Stomach (tissue), 9 donors: ENCODE measurements around the gene OGFOD1. TPM values are rescaled to one million over a fixed set of nuclear protein-coding genes. Genes with fewer than 3 reads are reported as not detected.

Experiments
- DNase-seq, 2 donors: peaks; one replicate each; pipeline versions ENCODE4 v3.0.0 to v3.0.0-alpha.2; 2013 to 2019
- H3K27ac ChIP-seq, 5 donors: fragments of 200-600 bp in 4 of 5; sonication (generic) in 4 of 5; one replicate each; pipeline ENCODE4 v1.5.1; 2013 to 2019; ENCODE audit warnings: mild to moderate bottlenecking in 1 of 5, moderate library complexity in 1 of 5
- H3K27me3 ChIP-seq, 3 donors: fragments of 200-600 bp; sonication (generic); one replicate each; pipeline ENCODE4 v1.5.1; 2017 to 2019; ENCODE audit warnings: mixed run types in 1 of 3
- H3K36me3 ChIP-seq, 4 donors: fragments of 200-600 bp; sonication (generic); 1 replicate in 3 of 4; 2 replicates in 1 of 4; pipeline ENCODE4 v1.5.1; 2016 to 2019
- H3K4me1 ChIP-seq, 4 donors: fragments of 200-600 bp; sonication (generic); one replicate each; pipeline ENCODE4 v1.5.1; 2016 to 2019
- H3K4me3 ChIP-seq, 4 donors: fragments of 200-600 bp; sonication (generic) in 3 of 4; one replicate each; pipeline ENCODE4 v1.5.1; 2016 to 2019; ENCODE audit warnings: mild to moderate bottlenecking in 1 of 4
- H3K9me3 ChIP-seq, 4 donors: fragments of 200-600 bp; sonication (generic); one replicate each; pipeline ENCODE4 v1.5.1; 2016 to 2019
- EP300 ChIP-seq: sonication (generic); formaldehyde crosslinking; IDR thresholded peaks from one replicate; pipeline ENCODE4 v1.6.1; 2017; ENCODE audit warnings: antibody characterized with exemption
- POLR2A ChIP-seq, 4 donors: fragments of 450-650 bp; IDR thresholded peaks; one replicate each; pipeline ENCODE4 v1.6.1; 2016; ENCODE audit warnings: antibody characterized with exemption in 4 of 4, control low read depth in 2 of 4, mild to moderate bottlenecking in 1 of 4, moderate library complexity in 1 of 4
- POLR2AphosphoS5 ChIP-seq, 3 donors: sonication (generic); formaldehyde crosslinking; IDR thresholded peaks; one replicate each; pipeline ENCODE4 v1.6.1; 2016; ENCODE audit warnings: antibody characterized with exemption in 3 of 3
- WGBS, 5 donors: extraction: QIAGEN DNeasy Blood & Tissue Kit in 3 of 5; methylation state at CpG; one replicate each; pipeline versions ENCODE4 v1.1.5 to v1.1.7; 2013 to 2018; 5-methylcytosine and 5-hydroxymethylcytosine counted together
- intact Hi-C: fragments of 100-400 bp; cut with DNase I; formaldehyde crosslinking; loops from one replicate; pipeline ENCODE4 v1.15.1; 2023; ENCODE audit warnings: low total_unique reads
- polyA plus RNA-seq, 3 donors: library from polyadenylated mRNA; stranded (reverse); fragments of 200-250 nt; gene quantifications; one replicate each; pipeline ENCODE4 v1.2.3, GENCODE V29; 2013
- total RNA-seq, 5 donors: library from RNA; depleted of rRNA; stranded (reverse); fragments of >200 nt; gene quantifications; one replicate each; pipeline versions ENCODE4 v1.1.0 to v1.2.3, GENCODE V29; 2014 to 2016
- TF ChIP-seq, protein P1 (sequence below), 7 experiments: fragments of 450-650 bp in 4 of 7; fragments of 200-600 bp in 3 of 7; sonication (generic) in 3 of 7; IDR thresholded peaks; one replicate each; pipeline ENCODE4 v1.5.1; 2016 to 2019; ENCODE audit warnings: antibody characterized with exemption in 7 of 7, control low read depth in 2 of 7, mild to moderate bottlenecking in 1 of 7
- donor health status: healthy with polysubstance abuse.
- donor health status: Bipolar disorder and iron deficiency.
- donor health status: healthy.

OGFOD1 gene
- total and polyA plus RNA-seq, 8 donors = 8.4 to 167 (median 25.6) TPM

DNA sequence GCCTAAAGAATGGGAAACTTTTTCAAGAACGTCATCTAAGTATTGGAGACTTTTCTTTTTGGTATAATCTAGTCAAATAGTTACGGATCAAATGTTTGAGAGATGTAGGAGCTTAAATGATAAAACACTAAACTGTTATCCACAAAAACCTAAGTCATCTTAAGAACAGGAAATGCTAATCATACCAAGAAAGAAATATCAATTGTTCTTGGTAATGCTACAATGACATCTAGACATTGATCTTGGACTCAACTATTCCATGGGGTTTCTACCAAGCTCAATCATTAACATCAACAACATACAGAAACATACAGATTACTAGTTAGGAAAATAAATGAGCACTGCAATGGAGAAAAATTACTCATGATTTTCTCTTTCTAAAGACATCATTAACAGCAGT is 4.1 kb upstream of the OGFOD1 start:
- no peak for DNase-seq
- no peaks in the 10 kb centered on the region for H3K27me3 ChIP-seq
- 50 to 84% (median 69%) methylated on average over 2 of the region's 2 CpGs for WGBS, 5 donors
- no peak overlapping the region for H3K4me3 ChIP-seq
- H3K27ac ChIP-seq = no peak overlapping the region
- H3K36me3 ChIP-seq = peaks cover 10 to 53% (median 49%) of the 10 kb centered on the region in 4 donors
- intact Hi-C loops = no loop called here
- H3K4me1 ChIP-seq = peaks cover 23 to 39% (median 29%) of the 10 kb centered on the region in 4 donors
- H3K9me3 ChIP-seq = no peaks in the 10 kb centered on the region
- TF ChIP-seq POLR2A (IDR thresholded peaks at IDR 0.05) (no peak), EP300 (no peak), POLR2AphosphoS5 (IDR thresholded peaks at IDR 0.05) (no peak)
- TF ChIP-seq, protein P1, sequence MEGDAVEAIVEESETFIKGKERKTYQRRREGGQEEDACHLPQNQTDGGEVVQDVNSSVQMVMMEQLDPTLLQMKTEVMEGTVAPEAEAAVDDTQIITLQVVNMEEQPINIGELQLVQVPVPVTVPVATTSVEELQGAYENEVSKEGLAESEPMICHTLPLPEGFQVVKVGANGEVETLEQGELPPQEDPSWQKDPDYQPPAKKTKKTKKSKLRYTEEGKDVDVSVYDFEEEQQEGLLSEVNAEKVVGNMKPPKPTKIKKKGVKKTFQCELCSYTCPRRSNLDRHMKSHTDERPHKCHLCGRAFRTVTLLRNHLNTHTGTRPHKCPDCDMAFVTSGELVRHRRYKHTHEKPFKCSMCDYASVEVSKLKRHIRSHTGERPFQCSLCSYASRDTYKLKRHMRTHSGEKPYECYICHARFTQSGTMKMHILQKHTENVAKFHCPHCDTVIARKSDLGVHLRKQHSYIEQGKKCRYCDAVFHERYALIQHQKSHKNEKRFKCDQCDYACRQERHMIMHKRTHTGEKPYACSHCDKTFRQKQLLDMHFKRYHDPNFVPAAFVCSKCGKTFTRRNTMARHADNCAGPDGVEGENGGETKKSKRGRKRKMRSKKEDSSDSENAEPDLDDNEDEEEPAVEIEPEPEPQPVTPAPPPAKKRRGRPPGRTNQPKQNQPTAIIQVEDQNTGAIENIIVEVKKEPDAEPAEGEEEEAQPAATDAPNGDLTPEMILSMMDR (IDR thresholded peaks at IDR 0.05) = no peak

DNA sequence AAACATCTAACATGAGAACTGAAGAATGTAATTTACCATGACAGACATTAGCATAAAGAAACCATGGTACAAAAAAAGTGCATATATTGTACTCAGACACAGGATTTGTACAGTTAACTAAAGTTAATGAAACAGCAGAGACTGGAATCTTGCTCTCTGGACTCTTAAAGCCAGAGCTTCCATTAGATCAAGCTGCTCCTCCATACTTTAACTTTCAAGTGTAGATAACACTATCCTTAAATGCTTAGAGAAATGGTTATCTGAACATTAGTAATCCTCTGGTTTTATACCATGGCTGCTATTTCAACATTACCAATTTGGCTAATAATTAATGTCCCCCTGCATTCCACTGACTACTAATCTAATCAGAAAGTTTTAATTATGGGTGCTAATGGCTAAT is 3.3 kb upstream of the OGFOD1 start:
- no peak overlapping the region for H3K27ac ChIP-seq
- DNase-seq = no peak
- TF ChIP-seq POLR2AphosphoS5 (IDR thresholded peaks at IDR 0.05) (no peak), POLR2A (IDR thresholded peaks at IDR 0.05) (no peak), EP300 (no peak)
- TF ChIP-seq, protein P1 (IDR thresholded peaks at IDR 0.05) = no peak

DNA sequence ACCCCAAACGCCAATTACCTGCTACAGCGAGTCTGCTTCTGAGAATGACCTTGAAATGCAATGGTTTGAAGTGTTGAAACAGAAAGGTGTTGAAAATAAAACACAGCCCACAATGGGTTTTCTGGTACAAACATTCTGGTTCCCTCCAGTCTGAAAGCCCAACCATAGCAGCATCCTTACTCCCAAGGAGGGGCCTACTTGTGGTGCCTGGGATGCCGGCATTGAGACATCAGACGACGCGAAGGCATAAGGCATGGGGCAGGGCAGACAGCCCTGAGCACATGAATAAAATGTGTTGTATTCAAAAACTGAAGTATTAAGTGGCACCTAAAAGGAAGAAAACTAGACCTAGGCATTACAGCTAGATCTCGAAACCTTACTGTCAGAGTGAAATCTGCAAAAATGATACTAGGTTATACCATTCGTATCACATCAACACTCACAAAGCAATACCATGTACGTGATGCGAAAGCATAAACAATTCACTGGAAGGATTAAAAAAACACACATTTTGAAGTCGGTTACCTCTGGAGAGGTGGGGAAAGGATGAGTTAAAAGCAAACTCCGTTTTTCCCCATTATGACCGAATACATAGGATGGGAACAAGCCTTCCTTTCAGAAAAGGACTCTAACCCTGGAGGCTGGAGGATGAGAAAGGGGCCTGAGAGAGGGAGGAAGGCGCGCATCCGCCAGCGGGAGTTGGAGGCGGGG is 924 bp upstream of the OGFOD1 start:
- Histone ChIP-seq H3K9me3 (no peaks in the 10 kb centered on the region), H3K36me3 (peaks cover 19 to 44% (median 41%) of the 10 kb centered on the region in 4 donors), H3K4me3 (peak overlapping the region; percentile 72 to 98 (median 86)), H3K4me1 (peaks cover 29 to 50% (median 40%) of the 10 kb centered on the region in 4 donors), H3K27ac (peak overlapping the region; percentile 55 to 90 (median 85)), H3K27me3 (no peaks in the 10 kb centered on the region)
- DNase-seq = peak in 1 of 2 donors; percentile 17
- intact Hi-C loops = no loop called here
- 5 to 7% (median 7%) methylated on average over 18 of the region's 18 CpGs for WGBS, 5 donors
- TF ChIP-seq EP300 (no peak), POLR2AphosphoS5 (IDR thresholded peaks at IDR 0.05) (no peak), POLR2A (IDR thresholded peaks at IDR 0.05) (no peak)
- TF ChIP-seq, protein P1 (IDR thresholded peaks at IDR 0.05) = no peak

More for the DNA sequence above, 3.3 kb upstream of the OGFOD1 start:
- intact Hi-C loops = no loop called here
- Histone ChIP-seq H3K27me3 (no peaks in the 10 kb centered on the region), H3K4me1 (peaks cover 29 to 46% (median 36%) of the 10 kb centered on the region in 4 donors), H3K36me3 (peaks cover 10 to 46% (median 42%) of the 10 kb centered on the region in 4 donors), H3K4me3 (no peak overlapping the region), H3K9me3 (no peaks in the 10 kb centered on the region)

DNA sequence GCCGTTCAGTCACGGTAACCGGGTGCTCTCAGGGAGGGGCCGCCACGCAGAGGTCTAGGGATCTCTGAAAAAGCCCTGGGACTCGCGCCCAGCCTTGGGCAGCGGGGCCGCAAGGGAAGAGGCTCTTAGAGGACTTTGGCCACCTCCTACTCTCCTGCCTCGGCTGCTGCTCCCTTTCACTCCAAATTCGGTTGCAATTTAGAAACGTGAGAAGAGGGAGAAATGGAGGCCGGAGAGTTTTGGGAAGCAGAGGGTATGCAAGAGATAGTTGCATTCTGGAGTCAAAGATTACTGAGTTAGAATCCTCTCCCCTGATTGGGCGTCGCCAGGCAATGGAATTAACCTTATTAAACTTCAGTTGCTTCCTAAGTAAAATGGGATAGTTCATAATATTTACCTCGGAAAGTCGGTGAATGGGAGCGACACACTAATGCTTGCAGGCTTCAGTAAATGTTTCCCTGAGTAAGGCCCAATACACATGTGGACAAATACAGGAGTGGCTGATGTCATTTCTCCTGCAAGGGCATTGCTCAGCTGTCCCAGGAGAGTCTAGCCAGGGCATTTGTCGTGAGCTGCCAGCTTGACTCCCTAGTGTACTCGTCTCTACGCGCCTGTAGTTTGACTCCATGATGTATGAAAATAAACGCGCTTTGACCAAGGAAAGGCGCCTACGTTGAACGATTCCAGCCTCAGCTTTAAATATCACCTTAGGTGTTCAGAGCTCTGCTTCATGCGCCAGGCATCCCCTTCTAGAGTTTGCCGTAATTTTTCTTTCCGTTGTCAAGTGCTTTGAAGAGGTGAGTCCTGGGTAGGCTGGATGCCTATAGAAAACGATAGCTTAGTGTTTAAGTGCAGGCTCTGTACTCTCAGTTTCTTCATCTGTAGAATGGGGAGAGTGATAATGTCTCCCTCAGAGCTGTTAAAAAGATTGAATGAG is 667 bp downstream of the OGFOD1 start:
- H3K27ac ChIP-seq = peak overlapping the region; percentile 67 to 90 (median 85)
- peaks cover 26 to 44% (median 41%) of the 10 kb centered on the region in 4 donors for H3K36me3 ChIP-seq
- intact Hi-C loops = no loop called here
- no peaks in the 10 kb centered on the region for H3K27me3 ChIP-seq
- TF ChIP-seq EP300 (no peak), POLR2A (IDR thresholded peaks at IDR 0.05) (no peak), POLR2AphosphoS5 (IDR thresholded peaks at IDR 0.05) (no peak)
- TF ChIP-seq, protein P1 (IDR thresholded peaks at IDR 0.05) = no peak
- peak in 1 of 2 donors; percentile 69 for DNase-seq
- peak overlapping the region; percentile 72 to 98 (median 86) for H3K4me3 ChIP-seq
- WGBS, 5 donors = 3 to 6% (median 4%) methylated on average over 29 to 31 of the region's 31 CpGs
- H3K9me3 ChIP-seq = no peaks in the 10 kb centered on the region
- peaks cover 29 to 50% (median 40%) of the 10 kb centered on the region in 4 donors for H3K4me1 ChIP-seq
